IPS-18c (cell line): ENCODE results near the gene RNF144A.

ENCODE experiments used
- H3K4me3 ChIP-seq: 2 replicates; pipeline ENCODE4 v1.7.0; 2013; ENCODE audit warnings: low read depth, mild to moderate bottlenecking, low read length, moderate library complexity; ENCODE audit not compliant: insufficient read depth
- H3K9me3 ChIP-seq: one replicate; pipeline ENCODE4 v1.6.1; 2013; ENCODE audit warnings: mild to moderate bottlenecking, low read length, moderate library complexity; ENCODE audit not compliant: control insufficient read depth, insufficient read depth

RNF144A gene

DNA sequence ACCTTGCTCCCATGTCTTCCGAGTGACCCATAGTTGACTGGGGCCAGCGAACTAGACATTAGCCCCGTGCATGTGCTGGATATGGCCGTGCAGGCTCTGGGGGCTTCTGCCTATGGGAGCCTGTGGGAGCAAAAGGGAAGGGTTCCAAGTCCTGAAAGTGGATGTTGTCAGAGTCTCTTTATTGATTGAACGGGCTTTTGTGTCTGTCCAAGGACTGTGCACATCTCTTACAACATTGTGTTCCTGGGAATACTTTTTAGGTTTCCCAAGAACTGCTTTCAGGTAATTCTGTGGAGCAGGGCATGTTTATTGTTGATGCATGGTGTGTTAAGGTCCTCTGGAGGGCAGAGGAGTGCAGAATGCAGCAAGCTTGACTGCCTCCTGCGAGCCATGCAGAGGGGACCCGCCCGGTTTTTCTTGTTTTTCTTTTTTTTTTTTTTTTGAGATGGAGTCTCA lies 5.0 kb downstream of the RNF144A start:
- Histone ChIP-seq H3K4me3 (no peak overlapping the region), H3K9me3 (no peaks in the 10 kb centered on the region)

DNA sequence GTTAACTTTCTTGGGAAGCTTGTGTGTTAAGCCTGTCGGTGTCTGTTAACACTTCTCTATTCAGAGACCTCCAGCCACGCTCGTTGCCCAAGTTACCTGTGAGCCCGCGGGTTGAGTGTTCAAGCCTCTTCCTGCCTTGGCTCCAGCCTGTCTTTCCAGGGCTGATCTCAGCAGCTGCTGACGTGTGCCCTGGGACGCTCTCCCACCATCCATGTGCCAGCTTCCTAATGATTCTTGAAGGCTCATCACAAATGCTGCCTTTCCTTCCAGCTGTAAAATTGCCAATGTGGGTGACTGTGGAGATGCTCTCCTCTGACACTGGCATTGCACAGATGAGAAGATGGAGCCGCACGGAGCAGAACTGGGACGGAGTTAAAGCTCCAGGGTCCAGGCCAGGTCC lies 6.1 kb downstream of the RNF144A start:
- H3K9me3 ChIP-seq: peaks cover 2% of the 10 kb centered on the region
- H3K4me3 ChIP-seq: no peak overlapping the region

DNA sequence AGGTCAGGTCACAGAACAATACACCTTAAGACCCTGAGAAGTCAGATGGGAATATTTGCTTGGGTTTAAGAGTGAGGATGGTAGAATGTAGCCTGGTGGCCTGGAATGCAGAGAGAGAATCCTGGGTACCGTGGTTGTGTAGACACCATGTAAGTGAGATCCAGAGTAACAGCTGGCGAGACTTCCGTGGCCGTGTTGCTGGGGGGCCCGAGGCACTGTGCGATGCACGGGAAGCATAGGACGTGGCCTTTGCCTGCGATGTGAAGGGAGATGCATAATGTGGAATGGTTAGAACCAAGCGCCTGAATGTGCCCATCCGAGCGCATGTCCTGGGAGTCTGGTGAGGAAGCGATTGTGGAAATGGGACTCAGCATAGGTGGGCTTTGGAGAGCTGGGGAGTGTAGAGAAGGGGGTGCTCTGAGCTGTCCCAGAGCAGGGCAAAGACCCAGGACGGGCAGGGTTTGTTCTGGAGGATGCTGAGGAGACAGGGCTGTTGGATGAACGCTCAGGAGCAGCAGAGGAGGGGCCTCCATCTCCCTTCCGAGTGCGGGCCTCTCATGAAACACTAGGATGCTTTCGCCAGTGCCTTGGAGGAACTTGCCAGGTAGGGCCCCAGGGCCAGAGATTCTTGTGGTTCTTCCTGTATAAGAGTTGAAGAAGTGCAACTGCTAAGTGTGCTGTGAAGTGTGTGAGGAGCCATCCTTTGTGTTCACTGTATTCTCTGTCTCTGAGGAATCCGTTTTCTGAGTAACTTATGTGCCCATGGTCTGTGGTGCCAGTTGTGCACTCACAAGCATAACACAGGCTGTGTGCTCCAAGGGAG lies 7.1 kb downstream of the RNF144A start:
- no peak overlapping the region for H3K4me3 ChIP-seq
- peaks cover 2% of the 10 kb centered on the region for H3K9me3 ChIP-seq

DNA sequence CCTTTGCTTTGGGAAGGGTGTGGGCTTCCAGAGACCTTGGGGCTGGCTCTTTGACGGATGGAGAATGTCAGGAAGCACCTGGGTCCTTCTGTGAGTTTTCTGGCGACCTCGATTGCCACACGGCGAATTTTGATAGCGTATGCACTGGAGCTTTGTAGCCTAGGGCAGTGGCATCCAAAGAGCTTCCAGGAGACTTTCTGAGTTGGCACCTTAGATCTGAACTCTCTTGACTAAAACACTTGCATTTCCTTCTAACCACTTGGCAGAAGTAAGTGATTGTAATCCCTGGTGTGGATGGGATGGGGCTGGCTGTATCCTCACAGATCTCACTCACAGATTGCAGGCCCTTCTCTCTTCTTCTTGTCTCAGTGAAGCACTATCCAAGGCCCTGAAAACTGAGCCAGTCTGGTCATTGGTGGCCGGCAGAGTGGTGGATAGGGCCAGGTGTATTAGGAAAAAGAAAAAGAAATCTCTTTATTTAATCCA lies 7.8 kb downstream of the RNF144A start:
- Histone ChIP-seq H3K4me3 (no peak overlapping the region), H3K9me3 (peaks cover 2% of the 10 kb centered on the region)

DNA sequence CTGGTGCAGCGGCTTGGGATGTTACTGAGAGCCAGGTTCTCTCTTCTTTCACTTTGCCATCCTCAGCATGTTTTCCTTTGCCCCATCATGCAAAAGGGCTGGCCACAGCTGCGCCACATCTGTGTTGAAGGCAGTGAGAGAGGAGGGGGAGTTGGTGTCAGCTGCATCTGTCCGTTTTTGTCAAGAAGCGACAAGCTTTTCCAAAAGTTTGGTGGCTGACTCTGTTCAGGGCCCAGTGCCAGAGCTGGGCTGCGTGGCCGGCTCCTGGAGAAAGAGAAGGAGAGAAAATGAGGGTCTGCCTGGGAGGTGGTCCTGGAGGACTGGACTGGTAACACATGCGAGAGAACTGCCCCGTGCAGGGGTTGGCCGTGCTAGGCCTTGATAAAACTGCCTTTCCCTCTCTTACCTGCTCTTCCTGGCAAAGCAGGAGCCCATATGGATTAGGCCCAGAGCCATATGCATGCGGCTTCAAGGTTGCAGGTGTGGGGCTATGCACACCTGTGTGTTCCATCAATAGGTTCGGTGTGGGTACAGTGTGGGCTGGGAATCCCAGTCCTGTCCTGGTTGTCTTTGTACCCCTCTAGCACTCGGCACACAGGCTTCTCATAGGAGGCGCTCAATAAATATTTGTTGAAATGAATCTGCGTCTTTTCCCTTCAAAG lies 9.0 kb downstream of the RNF144A start:
- peaks cover 2% of the 10 kb centered on the region for H3K9me3 ChIP-seq
- H3K4me3 ChIP-seq: no peak overlapping the region

DNA sequence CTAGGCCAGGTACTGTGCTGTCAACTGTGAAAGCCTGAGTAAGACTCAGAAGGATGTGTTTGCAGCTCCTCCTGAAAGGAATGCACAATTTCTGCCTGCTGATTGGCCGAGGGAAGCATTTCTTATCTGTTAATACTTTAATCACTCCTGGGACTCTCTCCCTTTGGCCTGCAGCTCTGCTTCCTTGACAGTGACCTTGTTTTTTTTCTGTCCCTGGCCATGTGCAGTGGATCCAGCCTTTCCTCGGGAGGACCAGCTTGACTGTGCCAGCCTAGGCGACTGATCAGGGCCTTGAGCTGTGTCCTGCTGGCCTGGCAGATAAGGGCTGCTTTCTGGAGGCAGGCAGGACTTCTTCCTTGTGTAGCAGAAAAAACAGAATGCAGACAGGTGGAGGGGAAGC lies 10.0 kb downstream of the RNF144A start:
- no peak overlapping the region for H3K4me3 ChIP-seq

DNA sequence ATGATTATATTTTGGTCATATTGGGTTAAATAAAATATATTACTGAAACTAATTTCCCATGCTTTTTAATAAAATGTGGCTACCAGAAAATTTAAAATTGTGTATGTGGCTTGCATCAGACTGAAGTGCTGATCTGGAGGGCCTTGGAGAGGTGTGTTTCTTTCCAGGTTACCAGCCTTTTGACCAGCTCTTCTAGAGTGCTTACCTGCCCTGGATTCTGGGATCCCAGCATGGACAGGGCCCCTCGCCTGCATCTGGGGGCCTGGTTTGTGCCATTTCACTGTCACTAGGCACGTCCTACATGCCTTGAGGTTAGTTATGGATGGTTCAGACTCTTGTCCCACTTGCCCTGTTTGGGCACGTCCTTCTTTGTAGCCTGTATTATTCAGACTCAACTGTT lies 10.5 kb downstream of the RNF144A start:
- Histone ChIP-seq H3K4me3 (no peak overlapping the region), H3K9me3 (peaks cover 2% of the 10 kb centered on the region)

More for the DNA sequence above, 10.0 kb downstream of the RNF144A start:
- peaks cover 2% of the 10 kb centered on the region for H3K9me3 ChIP-seq

DNA sequence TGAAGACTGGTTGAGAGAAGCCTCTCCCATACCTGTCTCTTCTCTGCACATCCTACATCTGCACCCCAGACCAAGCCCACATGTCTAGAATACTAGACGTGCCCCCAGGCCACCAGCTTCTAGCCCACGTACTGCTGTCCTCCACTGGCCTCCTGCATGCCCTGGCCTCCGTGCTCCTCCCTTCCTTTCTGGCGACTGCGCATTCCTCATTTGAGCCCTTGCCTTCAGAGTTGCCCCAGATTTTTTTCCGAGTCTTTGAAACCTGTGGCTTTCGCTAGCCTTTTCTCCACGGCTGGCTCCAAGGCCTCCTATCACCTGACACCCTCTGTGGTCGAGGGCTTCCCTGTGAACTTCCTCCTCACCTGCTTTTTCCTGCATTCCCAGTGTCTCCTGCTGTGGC lies 11.2 kb downstream of the RNF144A start:
- Histone ChIP-seq H3K9me3 (peaks cover 2% of the 10 kb centered on the region), H3K4me3 (no peak overlapping the region)

DNA sequence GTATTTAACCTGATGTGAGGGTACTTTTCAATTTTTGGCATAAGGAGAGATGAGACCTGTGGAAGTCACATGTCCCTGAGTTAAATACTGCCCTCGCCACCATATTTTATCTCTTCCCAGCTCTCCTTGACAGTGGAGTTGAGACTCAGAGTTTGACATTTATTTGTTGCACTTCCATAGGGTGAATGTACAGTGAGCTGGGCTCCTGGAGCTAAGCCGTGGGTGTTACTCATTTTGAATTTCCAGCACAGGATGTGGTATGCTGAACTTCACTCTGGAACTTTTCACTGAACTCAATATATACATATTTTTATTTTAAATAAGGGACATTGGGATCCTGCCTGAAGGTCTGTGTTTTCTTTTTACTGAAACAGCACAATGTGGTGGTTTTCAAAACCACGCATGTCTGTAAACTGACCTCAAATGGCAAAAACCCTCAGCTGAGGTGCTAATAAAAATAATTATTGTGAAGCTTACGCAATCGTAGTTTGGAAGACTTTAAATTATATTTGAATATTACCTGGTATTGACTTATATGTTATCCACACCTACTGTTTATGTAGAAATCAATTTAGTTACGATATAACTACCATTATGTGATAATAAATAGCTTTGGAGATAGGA lies 12.1 kb downstream of the RNF144A start:
- peaks cover 2% of the 10 kb centered on the region for H3K9me3 ChIP-seq
- H3K4me3 ChIP-seq: no peak overlapping the region

DNA sequence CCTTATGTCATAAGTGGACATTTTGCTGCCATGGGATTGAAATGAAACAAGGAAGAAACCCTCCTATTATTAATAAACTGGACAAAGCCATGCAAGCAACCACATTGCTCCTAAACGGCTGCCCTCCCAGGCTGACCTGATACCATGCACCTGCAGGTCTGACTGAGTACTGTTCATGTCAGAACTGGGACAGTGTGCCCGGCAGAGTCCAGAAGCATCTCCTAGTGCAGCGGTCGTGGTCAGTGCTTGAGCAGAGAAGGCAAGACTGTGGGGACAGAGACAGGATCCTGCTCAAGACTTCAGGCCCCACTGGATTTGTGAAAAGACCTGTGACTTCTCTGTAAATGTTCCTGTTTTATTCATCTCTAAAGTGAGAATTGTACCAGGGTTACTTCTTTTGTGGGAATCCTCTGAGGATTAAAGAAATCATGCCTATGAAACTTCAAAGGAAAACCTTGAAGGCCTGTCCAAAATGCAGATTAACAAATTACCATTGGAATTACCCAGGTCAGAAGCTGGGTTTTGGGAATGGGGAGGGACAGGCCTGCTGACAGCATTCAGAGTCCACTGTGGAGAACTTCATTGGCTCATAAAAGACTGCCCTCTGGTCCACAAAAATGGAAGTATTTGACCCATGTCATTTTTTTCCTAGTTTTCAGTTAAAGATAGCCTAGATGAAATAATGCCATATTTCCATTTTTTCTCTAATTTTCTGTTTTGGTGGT lies 13.9 kb downstream of the RNF144A start:
- Histone ChIP-seq H3K9me3 (peaks cover 2% of the 10 kb centered on the region), H3K4me3 (no peak overlapping the region)

DNA sequence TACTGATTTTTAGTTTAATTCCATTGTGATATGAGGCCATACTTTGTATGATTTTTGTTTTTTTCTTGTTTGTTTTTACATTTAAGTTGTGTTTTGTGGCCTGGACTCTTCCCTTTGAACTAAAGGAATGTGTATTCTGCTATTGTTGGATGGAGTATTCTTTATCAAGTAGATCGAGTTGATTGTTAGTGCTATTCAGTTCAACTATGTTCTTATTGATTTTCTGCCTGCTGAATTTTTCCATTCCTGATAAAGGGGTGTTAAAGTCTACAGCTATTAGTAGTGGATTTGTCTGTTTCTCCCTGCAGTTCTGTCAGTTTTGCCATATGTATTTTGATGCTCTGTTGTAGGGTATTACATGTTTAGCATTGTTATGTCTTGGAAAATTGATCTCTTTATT lies 14.5 kb downstream of the RNF144A start:
- Histone ChIP-seq H3K9me3 (peaks cover 2% of the 10 kb centered on the region), H3K4me3 (no peak overlapping the region)

DNA sequence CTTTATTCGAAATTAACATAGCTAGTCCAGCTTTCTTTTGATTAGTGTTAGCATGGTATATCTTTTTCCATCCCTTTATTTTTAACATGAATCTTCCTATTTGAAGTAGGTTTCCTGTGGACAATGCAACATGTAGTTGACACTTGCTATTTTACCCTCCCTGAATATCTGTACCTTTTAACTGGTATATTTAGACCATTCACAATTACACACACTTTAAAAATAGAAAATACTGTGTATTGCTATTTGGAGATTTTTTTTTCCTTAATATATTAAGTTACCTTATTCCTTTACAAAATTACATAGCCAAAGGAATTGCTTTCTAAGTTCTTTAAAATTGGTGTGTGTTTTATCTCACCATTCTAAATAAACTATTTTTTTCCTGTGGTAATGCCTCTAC lies 15.0 kb downstream of the RNF144A start:
- H3K9me3 ChIP-seq: peaks cover 2% of the 10 kb centered on the region
- H3K4me3 ChIP-seq: no peak overlapping the region

DNA sequence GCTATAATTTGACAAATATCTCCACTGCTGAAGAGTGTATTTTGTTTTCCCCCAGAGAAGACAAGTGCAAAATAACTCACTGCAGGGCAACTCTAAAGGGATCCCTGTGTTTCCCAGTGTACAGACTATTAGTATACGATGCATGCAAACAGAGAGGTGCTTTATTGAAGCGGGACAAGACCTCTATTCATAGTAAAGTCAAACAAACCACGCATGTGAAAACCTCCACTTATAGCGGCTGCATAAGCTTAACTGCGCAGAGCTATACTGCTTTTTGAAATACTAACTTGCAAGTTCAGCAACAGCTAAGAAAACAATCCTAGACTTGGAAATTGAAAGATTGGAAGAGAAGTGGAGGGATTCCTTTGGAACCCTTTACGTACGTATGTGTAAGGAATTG lies 15.6 kb downstream of the RNF144A start:
- H3K9me3 ChIP-seq: peaks cover 2% of the 10 kb centered on the region
- H3K4me3 ChIP-seq: no peak overlapping the region

DNA sequence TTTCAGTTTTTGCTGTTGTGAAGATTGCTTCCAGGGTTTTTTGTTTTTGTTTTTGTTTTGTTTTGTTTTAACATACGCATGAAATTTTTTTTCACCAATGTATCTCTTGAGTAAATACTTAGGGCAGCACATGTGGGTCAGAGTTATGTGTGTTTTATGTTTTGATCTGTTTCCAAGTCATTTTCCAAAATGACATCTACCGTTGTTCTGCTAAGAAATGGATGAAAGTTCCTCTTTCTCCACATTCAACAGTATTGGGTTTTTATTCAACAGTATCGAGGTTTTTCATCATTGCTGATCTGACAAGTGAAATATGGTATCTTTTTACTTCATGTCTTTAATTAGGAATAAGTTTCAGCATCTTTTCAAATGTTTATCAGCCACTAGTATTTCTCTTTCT lies 16.7 kb downstream of the RNF144A start:
- no peaks in the 10 kb centered on the region for H3K9me3 ChIP-seq
- no peak overlapping the region for H3K4me3 ChIP-seq

DNA sequence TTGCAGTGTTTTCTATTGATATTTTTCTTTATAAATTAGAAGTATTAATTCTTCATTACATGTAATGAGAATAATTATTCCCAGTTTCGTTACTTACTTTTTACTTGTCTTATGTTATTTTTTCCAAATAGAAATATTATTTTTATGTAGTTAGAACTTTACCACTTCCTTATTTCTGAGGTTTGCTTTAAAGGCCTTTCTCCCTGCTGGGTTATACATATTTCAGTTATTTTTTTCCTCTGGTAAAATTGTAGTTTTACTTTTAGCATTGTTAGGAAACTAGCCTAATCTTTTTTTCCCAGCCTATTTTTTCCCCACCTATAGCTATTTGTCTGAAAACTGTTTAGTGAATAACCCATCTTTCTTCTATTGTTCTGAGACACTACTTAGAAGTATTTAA lies 17.1 kb downstream of the RNF144A start:
- H3K4me3 ChIP-seq: no peak overlapping the region

DNA sequence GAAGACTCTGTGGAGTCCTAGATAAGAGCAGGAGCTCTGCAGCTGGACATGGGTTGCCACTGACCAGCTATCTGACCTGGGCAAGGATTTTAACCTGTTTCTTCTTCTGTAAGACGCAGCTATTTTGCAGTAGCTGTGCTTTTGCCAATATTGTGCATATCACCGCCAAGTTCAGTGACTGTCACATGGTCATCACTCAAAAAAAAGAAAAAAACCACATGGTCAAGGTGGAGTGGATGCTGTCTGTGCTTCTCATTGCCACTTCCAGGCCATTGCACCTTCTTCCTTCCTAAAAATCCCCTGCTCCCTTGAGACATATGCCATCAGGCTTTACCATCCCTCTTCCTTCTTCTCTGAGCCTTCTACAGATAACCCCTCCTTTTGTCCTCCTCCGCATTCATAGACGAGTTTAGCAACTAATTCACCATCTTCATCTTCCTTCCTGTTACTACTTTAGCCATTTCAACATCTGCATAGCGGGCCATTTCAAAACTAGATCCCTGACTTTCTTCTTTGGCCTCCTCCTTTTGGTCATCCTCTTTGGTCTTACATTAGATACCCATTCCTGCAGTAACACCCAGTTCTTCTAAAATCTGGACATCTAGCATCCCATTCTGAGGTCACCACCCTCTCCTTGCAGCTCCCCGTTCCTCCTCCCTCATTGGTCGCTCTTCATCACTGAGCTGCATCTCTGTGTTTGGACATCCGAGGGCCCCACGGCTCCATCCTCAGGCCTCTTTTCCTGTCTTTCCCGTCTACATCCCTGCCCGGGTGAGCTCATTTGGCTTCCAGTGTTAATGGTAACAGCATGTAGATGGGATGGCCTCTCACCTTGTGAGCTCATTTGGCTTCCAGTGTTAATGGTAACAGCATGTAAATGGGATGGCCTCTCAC lies 17.8 kb downstream of the RNF144A start:
- no peaks in the 10 kb centered on the region for H3K9me3 ChIP-seq
- H3K4me3 ChIP-seq: no peak overlapping the region

More for the DNA sequence above, 17.1 kb downstream of the RNF144A start:
- H3K9me3 ChIP-seq: no peaks in the 10 kb centered on the region
